HG02623 (cell line): ENCODE data around the gene ADAMTS19.
A peak's percentile ranks its signal among the peaks of the same experiment; 100 is the strongest.

Experiments
- ATAC-seq: cut with Tn5 transposase; IDR thresholded peaks from one replicate; pipeline ENCODE4 v1.9.1; 2021; ENCODE audit warnings: moderate library complexity; ENCODE audit not compliant: unreplicated experiment

ADAMTS19 gene

DNA sequence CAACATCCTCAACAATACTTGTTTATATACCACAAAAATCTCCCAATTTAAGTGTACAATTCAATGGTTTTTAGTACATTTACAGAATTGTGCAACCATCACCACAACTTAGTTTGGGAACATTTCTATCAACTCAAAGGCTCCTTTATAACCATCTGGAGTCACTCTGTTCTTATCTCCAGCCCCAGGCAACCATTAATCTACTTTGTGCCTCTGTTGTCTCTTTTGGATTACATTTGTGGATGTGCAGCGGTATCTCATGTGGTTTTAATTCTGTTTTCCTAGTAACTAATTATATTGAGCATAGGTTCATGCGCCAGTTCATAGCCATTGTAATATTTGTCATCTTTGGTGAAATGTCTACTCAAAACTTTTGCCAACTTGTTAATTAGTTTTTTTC is 14.4 kb downstream of the ADAMTS19 start:
- no peak for ATAC-seq

DNA sequence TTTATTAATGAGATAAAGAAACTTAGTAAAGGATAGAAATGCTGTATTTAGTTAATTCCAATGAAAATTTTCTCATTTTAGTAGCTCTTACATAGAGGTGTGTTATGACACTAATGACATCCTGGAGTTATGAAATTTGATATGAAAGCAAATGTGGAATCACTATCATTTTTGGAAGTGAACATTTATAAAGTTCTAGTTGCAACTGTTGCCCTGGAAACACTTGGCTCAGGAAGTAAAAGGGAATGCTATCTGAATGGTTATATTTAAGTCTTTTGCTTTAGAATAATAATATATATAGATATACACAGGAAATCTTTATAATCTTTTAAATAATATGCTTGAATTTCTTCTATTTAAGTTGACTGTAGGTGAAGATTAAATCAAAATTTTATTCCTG is 16.7 kb downstream of the ADAMTS19 start:
- no peak for ATAC-seq

DNA sequence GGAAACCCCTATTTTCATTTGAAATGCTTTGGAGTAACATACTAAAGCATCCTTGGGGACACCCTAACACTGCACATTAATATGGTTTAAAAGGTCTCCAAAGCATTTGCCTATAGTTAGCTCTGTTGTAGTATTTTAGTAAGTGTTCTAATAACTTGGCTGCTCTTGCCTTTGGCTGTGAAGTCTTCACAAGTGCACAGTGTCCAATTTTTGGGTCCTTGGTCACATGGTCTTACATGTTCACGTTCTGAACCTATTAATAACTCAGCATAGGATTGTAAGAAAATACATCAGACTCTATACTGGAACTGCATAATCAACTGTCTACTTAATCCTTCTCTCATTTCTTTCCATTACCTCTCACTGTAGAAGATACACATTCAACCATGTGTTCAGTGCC is 17.4 kb downstream of the ADAMTS19 start:
- no peak for ATAC-seq

DNA sequence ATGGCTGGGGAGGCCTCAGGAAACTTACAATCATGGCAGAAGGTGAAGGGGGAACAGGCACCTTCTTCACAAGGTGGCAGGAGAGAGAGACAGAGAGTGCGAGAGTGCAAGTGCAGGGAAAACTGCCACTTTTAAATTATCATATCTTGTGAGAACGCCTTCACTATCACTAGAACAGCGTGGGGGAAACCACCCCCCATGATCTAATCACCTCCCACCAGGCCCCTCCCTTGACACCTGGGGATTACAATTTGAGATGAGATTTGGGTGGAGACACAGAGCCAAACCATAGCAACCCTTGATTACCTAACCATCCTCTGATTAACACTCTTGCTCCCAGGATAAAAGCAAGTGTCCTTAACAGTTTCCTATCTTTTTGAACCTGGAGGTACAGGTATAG is 21.1 kb downstream of the ADAMTS19 start:
- no peak for ATAC-seq

DNA sequence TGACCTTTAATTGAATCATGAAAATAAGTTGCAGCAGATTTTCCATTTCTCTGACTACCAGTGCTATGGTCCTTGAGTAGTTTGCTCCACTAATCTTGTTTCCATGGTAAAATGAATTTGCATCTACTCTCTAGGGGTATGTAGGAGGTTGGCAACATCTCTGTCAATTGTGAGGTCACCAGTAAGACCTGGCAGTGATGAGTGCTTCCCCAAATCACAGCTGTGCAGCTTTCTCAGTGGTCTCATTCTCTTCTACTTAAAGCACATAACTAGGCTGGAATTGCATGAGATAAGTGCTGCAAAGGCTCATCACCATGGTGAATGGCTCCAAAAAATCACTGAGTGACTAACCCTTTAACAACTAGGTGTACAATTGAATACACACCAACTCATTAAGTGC is 36.3 kb downstream of the ADAMTS19 start:
- peak; percentile 35 for ATAC-seq

DNA sequence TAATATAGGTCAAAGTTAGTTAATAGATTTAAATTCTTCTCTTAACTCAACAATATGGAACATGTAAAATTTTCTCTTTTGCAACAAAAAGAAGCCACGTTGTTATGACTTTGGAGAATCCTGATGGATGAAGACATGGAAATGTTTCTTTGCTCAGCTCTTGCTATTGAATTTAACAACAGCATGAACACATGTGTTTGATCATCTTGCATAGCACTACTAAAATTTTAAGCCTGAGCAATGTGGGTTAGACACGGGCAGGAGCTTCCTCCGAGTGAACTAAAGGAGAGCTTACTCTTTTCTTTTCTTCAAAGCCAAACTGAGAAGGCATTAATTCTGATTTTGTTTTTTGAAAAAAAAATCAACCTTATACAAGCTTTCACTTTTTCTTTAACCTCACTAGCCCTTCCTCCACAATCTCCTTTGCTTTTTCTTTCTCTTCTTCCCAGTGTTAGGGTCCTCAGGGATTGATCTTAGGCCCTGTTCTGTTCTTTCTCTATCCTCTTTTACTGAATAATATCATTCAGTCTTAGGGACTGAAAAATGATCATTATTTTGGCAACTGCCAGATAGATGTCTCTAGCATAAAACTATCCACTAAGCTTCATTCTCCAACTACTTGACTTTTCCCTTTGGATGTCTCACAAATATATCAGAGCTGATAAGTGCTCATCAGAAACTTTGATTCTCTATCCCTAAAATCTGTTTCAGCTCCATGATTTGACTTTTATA is 36.9 kb downstream of the ADAMTS19 start:
- no peak for ATAC-seq

DNA sequence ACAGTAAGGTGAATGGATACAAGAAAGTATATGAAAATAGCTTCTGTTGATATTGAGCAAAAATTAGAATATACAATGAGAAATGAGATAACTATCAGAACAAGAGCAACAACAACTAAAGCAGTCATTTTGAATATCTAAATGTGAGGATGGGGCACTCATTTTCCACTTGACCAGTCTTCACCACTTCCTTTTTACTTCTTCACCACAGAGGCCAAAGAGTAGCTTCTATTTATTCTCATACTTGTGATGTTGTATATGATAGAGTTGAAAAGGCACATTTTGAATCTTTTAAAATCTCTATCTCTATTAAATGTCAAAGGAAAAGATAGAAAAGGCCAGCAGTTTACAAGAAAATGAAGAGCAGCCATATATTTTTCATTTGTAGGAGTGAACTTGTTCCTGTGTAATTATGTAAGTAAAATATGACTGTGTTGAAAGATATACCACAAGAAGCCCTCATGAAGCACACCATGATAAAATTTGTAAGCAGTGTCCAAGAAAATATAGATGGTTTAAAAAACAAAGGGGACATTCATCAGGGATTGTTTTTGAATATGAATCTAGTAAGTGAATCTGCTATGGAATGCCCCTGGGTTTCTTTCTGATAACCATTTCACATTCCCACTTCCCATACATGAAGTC is 39.2 kb downstream of the ADAMTS19 start:
- ATAC-seq = peak; percentile 50

DNA sequence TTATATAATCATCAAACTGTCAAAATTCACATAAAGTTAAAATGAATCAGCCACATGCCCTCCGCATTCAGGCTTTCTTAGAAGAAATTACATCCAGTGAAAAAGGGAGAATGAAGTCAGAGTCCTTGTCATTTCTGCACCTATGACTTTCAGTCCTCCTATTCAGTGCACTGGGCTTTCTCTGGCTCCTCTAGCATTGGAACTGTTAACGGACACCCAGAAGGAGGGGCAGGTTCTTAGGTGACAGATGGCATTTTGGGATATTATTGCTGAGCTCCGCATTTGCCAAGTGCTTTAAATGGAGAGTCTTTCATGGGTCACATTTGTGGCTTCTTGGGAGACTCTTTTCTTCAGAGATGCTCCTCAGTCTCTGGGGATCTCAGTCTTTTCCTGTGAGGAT is 40.0 kb downstream of the ADAMTS19 start:
- ATAC-seq = no peak

DNA sequence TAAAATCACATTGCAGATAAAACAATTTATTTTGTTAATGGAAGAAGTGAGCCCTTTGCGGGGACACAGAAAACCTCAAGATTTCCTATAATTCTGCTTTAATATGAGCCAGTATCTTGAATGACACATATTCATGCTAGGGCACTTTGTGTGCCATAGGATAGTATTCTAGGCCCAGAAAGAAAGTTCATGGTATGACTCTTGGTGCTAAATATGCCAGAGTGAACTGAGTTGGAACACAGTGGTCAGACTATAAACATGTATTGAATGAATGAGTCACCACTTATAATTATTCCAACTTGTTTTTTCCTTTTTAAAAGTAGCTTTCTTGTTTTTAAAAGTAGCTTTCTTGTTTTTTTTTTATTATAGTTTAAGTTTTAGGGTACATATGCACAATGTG is 46.0 kb downstream of the ADAMTS19 start:
- ATAC-seq = no peak

DNA sequence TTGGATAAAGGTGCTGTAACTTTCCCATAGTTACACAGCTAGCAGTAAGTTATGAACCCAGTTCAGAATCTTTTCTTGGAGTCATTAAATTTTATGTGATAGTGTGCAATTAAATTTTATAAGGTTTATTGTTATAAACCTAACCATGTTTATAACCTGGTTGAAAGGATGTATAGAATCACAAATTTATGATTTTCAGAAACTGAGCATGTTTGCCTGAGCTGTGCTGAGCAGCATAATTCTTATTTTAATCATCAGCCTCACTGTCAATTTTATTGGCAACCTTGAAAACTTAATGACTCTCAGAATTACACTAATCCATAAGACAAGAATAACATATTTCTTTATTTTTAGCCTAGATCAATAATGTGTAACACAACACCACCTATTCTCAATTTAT is 46.9 kb downstream of the ADAMTS19 start:
- no peak for ATAC-seq

DNA sequence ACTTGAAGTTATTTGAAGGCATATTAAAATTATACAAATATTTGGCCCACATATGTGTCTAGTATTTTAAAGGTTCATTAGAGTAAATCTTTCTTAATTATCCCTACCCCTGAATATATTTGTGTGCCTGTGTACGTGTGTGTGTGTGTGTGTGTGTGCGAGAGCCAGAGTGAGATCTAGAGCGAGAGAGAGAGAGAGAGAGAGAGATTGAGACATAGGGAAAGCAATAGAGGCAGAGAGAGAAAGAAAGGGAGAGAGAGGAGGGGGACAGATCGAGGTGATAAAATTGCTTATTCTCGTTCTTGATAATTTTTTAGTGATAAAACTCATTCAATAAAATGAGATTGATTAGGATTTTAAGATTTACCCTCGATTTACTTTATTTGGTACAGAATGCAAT is 47.4 kb downstream of the ADAMTS19 start:
- ATAC-seq = no peak

DNA sequence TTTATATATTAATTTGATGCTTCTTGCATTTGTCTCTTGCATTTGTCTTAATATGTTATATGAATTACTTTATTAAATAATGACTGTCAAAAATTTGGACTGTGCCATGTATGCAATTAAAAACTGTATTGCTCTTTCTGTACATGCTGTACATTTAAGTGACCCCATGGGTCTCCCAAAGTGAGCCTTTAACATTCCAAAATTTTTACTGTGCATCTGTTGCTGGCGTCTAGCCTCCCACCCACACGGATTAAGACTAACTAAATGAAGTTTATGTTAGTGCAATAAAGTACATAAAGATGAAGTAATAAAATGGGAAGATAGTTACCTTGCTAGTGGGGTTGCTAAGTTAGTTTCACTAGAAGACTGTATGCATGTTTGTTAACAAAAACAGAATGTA is 48.5 kb downstream of the ADAMTS19 start:
- no peak for ATAC-seq

DNA sequence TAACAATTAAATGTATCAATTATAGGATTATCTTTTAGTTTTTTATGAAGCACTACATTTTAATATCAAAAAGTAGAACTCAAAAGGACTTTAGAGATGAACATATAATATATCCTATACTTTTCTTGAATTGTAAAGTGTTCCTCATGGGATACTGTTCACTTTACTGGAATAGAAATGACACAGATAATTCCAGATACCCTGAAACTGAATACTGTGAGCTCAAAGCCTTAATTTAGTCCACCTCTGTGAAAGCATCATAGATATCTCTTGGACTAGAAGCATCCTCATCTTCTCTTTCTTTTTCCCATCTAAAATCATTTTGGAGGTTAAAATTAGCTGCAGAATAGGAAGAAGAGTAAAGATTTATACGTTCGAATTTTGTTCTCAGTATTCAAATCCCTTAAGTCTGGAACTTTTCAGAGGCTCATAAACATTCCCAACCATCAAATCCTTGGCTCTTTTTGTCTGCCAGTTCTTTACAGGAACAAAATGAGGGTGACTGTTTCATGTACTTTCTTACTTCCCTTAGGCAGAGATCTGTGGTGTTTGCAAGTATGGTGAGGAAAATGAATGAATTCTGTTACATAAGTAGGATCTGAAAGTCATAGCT is 49.4 kb downstream of the ADAMTS19 start:
- no peak for ATAC-seq

DNA sequence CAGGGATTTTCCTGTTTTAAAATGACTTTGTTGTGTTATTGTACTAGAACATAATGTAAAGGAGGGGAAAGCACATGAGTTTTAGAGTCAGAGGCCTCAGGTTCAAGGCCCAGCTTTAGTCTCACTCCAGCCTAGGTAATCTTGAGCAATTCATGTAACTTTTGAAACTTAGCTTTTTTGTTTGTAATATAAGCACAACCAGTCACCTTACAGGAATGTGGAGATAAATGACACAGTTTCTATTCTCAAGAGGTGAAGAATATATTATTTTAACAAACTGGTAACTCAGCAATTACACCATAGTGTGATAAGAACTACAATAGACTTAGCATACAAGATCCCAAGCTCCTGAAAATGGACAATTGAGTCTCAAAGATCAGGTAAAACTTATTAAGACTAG is 51.2 kb downstream of the ADAMTS19 start:
- no peak for ATAC-seq

DNA sequence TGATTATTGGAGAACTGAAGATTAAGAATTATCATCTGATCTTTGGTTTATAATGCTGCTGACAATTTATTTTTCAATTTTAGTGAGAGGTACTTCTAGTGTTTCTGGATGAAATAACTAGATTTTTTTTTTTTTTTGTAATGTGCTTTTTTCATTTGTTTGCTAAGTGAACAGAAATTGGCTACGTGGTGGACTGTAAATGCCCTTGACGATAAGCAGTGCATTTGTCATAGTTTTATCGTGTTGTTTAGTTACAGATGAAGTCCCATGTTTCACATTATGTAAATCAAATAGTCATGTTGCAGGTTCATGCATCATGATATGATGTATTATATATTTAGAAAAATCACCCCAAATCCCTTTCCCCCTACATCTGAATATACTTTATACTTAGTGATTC is 81.0 kb downstream of the ADAMTS19 start:
- ATAC-seq = no peak

DNA sequence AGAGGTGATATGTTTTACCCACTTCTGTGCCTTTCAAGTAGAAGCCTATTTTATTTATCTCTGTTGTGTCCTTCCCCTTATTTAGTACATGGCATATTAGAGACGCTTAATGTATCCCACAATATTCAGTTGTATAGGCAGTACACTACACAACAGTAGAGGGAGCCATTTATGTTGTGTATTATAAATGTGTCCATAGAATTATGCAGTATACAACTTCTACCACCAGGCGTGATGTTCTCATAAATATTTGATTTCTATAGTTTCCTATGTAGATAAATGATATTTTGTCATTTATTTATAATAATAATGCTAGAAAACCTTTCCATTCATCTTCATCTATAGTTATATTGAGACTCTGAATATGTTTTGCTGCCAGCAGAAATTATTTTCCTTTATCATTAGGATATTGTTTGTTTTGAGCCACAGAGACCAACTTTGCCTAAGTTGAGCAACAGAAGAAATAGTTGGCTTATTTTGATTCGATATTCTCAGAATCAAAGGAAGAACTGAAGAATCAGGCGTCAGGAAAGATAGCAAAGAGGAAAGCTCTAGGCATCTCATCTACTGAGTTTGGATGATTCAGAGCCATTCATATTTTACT is 81.7 kb downstream of the ADAMTS19 start:
- ATAC-seq = peak; percentile 63

DNA sequence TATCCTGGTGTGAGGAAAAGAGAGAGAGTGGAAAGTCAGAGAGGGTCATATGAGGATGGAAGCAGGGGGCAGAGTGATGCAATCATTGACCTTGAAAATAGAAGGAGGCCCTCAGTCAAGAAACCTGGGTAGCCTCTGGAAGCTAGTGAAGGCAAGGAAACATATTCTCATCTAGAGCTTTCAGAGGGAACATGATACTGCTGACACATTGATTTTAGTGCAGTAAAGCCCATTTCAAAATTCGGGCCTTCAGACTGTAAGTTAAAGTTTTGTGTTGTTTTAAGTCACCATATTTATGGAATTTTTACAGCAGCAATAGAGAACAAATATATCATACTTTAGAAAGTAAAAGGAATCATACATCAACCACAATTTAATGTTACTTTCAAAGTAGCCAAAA is 87.0 kb downstream of the ADAMTS19 start:
- no peak for ATAC-seq

DNA sequence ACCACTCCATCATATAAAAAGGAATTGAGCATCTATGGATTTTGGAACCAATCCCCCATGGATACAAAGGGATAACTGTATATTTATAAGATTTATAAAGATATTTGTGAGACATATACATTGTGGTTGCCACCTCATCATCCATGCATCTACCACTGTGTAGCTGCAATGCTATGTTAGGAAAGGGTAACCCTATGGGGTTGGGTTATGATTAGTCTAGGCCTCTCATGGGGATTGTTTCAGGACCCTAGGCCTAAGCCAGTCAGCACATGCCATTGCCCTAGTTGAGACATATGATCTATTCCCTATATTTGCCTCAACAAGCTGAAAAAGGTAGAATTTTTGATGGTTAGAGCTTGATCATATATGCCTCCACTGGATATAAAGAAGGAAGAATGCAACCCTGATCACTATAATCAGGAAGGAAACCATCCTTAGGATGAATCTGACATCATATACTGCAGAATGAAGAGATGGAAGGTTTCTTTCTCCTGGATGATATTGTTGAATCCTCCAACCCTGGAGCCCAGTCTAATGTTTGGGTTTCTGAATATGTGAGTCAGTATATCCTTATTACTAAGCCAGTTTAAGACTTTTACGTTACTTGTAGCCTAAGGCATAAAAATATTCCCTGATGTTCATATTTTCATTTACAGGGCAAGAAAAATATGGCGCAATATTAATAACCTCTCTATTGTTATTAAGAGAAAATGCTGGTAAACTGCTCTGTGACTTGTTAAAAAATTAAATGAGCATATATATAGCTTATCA is 94.2 kb downstream of the ADAMTS19 start:
- ATAC-seq = no peak

DNA sequence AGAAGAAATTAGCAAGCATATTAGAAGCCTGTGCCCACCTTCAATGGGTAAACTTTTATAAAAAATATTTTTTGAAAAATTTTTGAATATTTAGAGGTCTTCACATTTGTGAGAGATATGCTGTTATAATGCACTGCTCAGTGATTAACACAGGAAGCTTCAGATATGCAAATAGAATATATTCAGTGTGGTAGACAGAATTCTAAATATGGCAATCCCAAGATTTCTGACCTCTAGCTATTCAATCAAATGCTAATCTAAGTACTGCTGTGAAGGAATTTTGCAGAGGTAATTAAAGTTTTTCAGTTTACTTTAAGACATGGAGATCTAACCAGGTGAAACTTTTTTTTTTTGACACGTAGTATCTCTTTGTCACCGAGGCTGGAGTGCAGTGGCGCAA is 103.5 kb downstream of the ADAMTS19 start:
- no peak for ATAC-seq

DNA sequence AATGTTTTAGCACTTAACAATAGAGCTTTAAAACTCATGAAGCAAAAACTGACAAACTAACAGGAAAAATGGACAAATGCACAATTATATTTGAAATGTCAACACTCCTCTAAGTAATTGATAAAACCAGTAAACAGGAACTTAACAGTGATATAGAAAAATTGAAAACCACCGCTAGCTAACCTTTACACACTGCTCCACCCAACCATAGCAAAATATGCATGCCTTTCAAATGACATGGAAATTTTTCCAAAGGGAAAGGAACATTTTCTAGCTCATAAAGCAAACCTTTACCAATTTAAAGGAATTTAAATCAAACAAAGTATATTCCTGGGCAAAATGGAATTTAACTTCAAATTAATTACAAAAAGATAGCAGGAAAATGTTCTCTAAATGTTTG is 109.2 kb downstream of the ADAMTS19 start:
- no peak for ATAC-seq

DNA sequence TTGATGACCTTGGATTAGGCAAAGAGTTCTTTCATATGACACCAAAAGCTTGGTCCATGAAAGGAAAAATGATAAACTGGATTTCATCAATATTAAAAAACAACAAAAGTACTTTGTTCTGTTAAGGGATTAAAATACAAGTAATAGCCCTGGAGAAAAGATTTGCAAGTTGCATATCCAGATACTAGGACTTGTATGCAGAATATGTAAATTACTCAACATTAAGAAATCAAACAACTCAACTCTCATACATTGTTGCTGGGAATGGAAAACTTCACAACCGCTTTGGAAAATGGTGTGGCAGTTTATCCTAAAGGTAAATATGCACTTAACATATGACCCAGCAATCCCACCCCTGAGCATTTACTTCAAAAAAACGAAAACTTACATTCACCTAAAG is 112.0 kb downstream of the ADAMTS19 start:
- no peak for ATAC-seq
